A204.1 (cell line): Measurements from ENCODE around the gene SH3RF1.
A peak's percentile ranks its signal among the peaks of the same experiment; 100 is the strongest.

Source experiments
- FAIRE-seq: peaks from 2 replicates; lab custom pipeline; 2012; peaks lifted over from hg19 to GRCh38; lab: Jason Lieb, UNC

Gene SH3RF1

DNA sequence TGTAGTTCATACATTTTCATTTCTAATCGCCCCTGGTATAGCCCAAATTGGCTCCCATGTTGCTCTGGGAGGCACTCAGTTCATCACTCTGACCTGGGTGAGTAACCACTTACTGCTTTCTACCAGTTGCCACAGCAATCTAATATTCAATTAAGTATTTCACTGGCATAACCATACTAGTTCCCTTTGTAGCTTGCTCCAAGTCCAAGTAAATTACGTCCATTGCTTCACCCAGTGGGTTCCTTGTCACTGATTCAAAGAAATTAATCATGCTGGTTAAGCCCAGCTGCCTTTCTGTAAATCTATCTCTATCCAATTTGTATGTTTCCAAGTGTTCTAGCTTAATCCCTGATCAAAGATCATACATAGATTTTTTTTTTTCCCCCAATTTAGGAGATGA lies 168.7 kb downstream of the SH3RF1 start:
- FAIRE-seq: no peak

DNA sequence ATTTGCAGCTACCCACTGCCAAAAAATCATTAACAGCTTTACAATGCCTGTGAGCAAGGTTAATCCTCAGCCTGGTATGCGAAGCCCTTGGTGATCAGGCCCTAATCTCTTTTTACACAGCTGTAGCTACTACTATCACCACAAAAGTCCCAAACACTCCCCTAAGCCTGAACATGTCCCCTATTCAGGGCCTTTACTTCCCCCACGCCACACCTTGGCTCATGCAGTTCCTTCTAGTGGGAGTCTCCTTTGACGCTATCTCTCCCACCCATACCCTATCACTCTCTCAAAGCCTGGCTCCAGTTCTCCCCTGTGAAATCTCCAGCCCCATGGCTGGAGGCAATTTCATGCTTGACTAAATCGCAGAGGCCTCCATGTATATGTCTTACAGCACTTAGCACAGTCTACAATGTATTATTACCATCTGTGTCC lies 170.1 kb downstream of the SH3RF1 start:
- no peak for FAIRE-seq

GRCh38 chr4:169099771-169100180 lies 171.0 kb downstream of the SH3RF1 start:
- FAIRE-seq: no peak

DNA sequence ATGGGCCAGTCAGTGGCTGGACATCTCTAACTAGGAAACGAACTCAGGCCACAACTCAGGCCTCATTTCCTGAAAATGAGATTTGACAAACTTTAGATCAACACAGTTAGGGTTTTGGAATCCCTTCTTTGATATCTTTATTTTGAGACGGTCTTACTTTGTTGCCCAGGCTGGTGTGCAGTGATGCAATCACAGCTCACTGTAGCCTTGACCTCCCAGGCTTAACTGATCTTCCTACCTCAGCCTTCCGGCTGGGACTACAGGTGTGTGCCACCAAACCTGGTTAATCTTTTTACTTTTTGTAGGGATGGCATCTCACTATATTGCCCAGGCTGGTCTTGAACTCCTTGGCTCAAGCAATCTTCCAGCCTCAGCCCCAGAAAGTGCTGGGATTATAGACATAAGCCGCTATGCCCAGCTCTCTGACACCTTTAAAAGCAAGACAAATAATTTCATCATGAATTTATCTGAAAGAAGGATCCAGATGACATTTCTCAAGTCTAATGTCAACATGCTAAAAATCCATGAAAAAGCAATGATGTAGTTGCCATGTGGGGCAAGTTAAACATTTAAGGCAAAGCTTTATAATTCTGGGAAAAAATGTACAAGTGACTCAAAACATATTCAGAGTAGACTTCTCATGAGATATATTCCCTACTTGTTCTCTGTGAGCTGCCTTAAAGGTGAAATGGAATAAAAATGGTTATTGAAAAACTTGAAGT lies 171.6 kb downstream of the SH3RF1 start:
- no peak for FAIRE-seq

GRCh38 chr4:169098532-169098931 lies 172.2 kb downstream of the SH3RF1 start:
- no peak for FAIRE-seq

GRCh38 chr4:169098054-169098497 lies 172.7 kb downstream of the SH3RF1 start:
- no peak for FAIRE-seq

- FAIRE-seq: no peak
These were observed 174.5 kb downstream of the SH3RF1 start for GRCh38 chr4:169096221-169096620.

- no peak for FAIRE-seq
These were observed 176.0 kb downstream of the SH3RF1 start for GRCh38 chr4:169094656-169095231.

- peak; percentile 39 for FAIRE-seq
These were observed 177.8 kb downstream of the SH3RF1 start for GRCh38 chr4:169092889-169093522.

DNA sequence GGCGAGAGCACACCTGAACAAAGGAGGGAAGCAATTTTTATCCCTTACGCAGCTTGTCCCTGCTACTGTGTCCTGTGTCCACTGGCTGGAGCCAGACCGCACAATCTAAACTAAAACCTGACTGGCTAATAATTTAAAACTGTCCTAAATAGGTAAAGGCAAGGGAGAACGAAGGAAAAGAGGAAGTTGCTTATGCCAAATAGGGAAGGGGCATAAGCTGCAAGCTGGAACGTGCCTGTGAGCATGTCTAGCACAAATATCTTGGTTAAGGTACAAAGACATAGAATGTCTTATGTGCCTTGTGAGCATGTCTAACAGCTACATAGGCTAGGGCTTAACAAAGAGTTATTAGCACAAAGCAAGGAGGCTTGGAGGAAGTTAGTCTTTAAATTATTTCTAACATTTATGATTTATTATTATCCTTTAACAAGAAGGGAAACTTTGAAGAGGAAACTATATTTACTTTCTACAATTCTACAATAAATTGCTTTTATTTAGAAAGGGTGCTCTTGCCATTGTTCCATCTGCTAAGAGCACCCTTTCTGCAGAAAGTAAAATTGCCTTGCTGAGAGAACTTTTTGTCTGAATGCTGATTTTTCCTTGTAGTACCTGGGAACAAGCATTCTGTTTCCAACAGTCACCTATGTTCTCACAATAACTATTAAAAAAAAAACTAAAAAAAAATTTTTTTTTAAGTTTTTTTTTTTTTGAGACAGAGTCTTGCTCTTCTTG lies 180.1 kb downstream of the SH3RF1 start:
- no peak for FAIRE-seq

DNA sequence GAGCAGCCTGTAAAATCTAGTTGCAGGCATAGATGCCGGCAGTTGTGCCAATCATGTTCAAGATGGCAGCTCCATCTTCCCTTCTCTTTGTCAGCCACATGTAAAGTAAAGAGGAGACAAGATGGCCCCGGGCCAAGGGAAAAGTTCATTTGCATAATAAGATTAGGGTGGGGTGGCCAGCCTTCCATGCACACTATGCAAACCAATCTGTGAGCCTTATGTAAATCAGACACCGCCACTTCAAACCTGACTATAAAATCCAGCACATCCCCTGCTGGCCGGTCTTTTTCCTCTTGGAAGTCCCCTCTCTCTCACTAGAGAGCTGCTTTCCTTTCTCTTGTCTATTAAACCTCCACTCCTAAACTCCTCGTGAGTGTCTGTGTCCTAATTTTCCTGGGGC lies 181.8 kb downstream of the SH3RF1 start:
- no peak for FAIRE-seq

DNA sequence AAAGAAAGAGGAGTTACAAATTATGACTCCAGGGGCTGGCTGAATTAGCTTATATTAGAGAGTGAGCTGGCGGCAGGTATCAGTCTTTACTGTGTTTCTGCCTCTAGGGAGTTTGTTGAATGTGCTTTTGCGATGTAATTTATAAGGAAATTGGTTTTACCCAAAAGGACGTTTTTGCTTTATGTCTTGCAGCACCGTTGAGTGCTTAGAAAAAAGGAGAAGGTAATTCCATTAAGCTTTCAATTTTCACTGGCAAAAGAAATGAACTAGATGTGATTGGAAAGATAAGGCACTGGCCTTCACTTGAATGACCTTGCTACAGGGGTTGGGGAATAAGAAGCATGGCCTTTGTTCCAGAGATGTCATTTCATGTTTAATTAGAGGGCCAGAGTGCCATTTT lies 185.8 kb downstream of the SH3RF1 start:
- no peak for FAIRE-seq

GRCh38 chr4:169080981-169081380 lies 189.8 kb downstream of the SH3RF1 start:
- no peak for FAIRE-seq

GRCh38 chr4:169079942-169080827 lies 190.6 kb downstream of the SH3RF1 start:
- FAIRE-seq: no peak

GRCh38 chr4:169074117-169074516 lies 196.6 kb downstream of the SH3RF1 start:
- FAIRE-seq: no peak

DNA sequence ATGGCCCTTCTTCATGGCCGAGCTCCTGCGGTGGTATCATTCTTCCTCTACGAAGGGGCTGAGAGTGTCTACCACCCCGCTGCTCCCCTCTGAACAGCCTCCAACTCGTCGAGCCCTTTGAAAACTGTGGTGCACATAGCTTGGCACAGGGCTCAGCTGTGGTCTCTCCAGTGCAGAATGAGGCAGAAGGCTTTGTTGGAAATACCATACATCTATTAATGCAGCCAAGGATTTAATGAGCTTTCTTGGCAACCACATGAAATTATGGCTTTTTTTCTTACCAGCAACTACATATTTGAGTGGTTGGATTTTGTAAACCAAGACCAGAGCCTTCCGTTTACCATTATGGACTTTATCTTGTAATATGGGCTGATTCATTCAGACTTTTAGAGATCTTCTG lies 199.0 kb downstream of the SH3RF1 start:
- FAIRE-seq: no peak

GRCh38 chr4:169070895-169071218 lies 199.9 kb downstream of the SH3RF1 start:
- FAIRE-seq: no peak

- FAIRE-seq: no peak
These were observed 200.5 kb downstream of the SH3RF1 start for GRCh38 chr4:169070071-169070894.

DNA sequence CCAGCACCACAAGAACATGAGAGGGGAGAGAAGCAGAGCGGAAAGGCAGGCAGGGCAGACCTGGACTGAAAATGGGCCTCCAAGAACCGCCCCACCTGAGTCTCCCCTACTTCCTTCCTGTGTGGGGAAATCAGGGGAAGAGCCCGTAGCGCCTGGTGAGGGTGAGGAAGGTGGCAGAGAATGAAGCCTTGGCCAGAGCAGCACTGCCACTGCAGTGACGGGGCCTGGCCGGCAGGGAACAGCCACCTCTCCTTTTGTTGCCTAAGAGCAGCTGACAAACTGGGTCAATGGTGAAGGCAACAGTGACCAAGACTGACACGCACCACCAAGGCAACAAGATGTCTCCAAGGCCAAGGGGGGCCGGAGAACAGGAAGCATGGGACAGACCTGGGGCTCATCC lies 202.3 kb downstream of the SH3RF1 start:
- FAIRE-seq: no peak

- FAIRE-seq: no peak
These were observed 203.8 kb downstream of the SH3RF1 start for GRCh38 chr4:169066934-169067333.

GRCh38 chr4:169064296-169064695 lies 206.5 kb downstream of the SH3RF1 start:
- FAIRE-seq: no peak
